Loucy (cell line): Measurements from ENCODE around the gene STXBP5.
A peak's percentile ranks its signal among the peaks of the same experiment; 100 is the strongest.

Source experiments
- H2AFZ ChIP-seq: fragments of 200-600 bp; sonication (generic); 2 replicates; pipeline ENCODE4 v1.6.0; 2016; ENCODE audit warnings: antibody characterized with exemption, mild to moderate bottlenecking, low read length, moderate library complexity
- H3F3A ChIP-seq: fragments of 200-600 bp; 2 replicates; pipeline ENCODE4 v1.6.0; 2016; ENCODE audit warnings: antibody characterized with exemption, low read depth, mild to moderate bottlenecking
- H3K27me3 ChIP-seq: fragments of 200-600 bp; sonication (generic); 2 replicates; pipeline ENCODE4 v1.6.1; 2014; ENCODE audit warnings: low read length, mild to moderate bottlenecking; ENCODE audit not compliant: insufficient read depth, poor library complexity, severe bottlenecking
- H3K36me3 ChIP-seq: fragments of 200-600 bp; sonication (generic); 2 replicates; pipeline ENCODE4 v1.6.1; 2016; ENCODE audit warnings: low read length; ENCODE audit not compliant: insufficient read depth
- H3K4me1 ChIP-seq: fragments of 200-600 bp; sonication (generic); 2 replicates; pipeline ENCODE4 v1.5.1; 2014; ENCODE audit warnings: low read length, mild to moderate bottlenecking; ENCODE audit not compliant: insufficient read depth, poor library complexity, severe bottlenecking
- H3K4me2 ChIP-seq: fragments of 200-600 bp; sonication (generic); 2 replicates; pipeline ENCODE4 v1.6.0; 2014; ENCODE audit warnings: antibody characterized with exemption, low read length, low read depth, mild to moderate bottlenecking; ENCODE audit not compliant: poor library complexity, severe bottlenecking
- H3K4me3 ChIP-seq: fragments of 200-600 bp; sonication (generic); 2 replicates; pipeline ENCODE4 v1.5.1; 2014; ENCODE audit warnings: low read length, mild to moderate bottlenecking, mixed read lengths; ENCODE audit not compliant: poor library complexity, severe bottlenecking
- H3K79me2 ChIP-seq: fragments of 200-600 bp; sonication (generic); 2 replicates; pipeline ENCODE4 v1.6.1; 2014; ENCODE audit warnings: low read length; ENCODE audit not compliant: insufficient read depth
- H3K9ac ChIP-seq: fragments of 200-600 bp; sonication (generic); 2 replicates; pipeline ENCODE4 v1.6.0; 2014; ENCODE audit warnings: mild to moderate bottlenecking, low read depth, low read length, moderate library complexity; ENCODE audit not compliant: poor library complexity, severe bottlenecking
- H3K9me2 ChIP-seq: fragments of 200-600 bp; sonication (generic); replicated peaks from 2 replicates; pipeline ENCODE4 v1.6.1; 2016; ENCODE audit warnings: low read depth, low read length, mixed read lengths
- H3K9me3 ChIP-seq: fragments of 200-600 bp; sonication (generic); 2 replicates; pipeline ENCODE4 v1.6.1; 2014; ENCODE audit warnings: mild to moderate bottlenecking, antibody characterized with exemption, low read length, low read depth; ENCODE audit not compliant: insufficient read depth
- H4K20me1 ChIP-seq: fragments of 200-600 bp; sonication (generic); 2 replicates; pipeline ENCODE4 v1.6.0; 2014; ENCODE audit warnings: antibody characterized with exemption, low read length, mild to moderate bottlenecking; ENCODE audit not compliant: insufficient read depth, poor library complexity, severe bottlenecking
- EZH2phosphoT487 ChIP-seq: fragments of 200-600 bp; IDR thresholded peaks from 2 replicates; pipeline ENCODE4 v1.6.1; 2018; ENCODE audit warnings: antibody characterized with exemption, mild to moderate bottlenecking, moderate library complexity, borderline replicate concordance
- TF ChIP-seq, protein P1 (sequence below): fragments of 200-600 bp; sonication (generic); conservative IDR thresholded peaks from 2 replicates; pipeline ENCODE4 v1.5.1; 2014; ENCODE audit warnings: mild to moderate bottlenecking, antibody characterized with exemption, low read length

The STXBP5 gene

DNA sequence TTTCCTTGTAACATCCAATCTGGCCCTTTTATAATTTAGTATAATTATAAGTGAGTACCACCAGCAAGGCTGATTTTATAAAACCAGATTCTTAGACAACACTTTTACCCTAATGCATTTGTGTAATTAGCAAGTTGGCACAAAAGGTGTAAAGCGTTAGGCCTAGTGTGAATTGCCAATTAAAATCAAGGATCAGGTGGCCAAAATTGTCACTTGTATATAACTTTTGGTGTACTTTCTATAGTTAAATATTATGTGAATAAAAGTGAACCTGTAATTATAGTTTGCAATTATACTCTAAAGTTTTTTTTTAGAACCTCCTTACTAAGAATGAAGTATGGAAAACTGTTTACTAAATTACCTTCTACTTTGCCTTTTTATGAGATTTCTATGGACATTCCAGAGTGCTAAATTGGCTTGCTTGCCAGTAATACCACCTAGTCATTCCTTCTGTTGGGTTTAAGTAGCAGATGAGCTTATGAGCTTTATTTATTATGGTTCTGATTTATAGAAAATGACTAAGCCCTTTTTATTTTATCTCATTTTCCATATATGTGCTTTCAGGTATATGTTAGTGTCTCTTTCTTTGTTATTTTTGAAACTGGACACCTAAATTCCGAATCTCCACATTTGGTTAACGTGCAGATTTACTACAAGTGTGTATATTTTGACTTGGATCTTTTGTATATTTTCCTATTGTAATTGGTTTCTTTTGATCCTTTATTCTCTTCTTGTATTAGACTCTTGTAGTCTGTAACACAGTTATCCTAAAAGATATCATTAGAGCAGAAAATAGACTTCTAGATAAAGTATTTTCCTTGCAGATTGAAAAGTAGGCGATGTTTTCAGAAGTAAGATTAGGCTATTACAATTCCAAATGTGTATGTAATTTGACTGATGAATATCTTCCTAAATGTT is 3.9 kb downstream of the STXBP5 start:
- Histone ChIP-seq H3K79me2 (peaks cover 54% of the 10 kb centered on the region), H4K20me1 (peaks cover 38% of the 10 kb centered on the region), H3K4me1 (peaks cover 59% of the 10 kb centered on the region), H3K9me2 (no peaks in the 10 kb centered on the region), H3K4me2 (peak overlapping the region; percentile 82), H3K36me3 (no peaks in the 10 kb centered on the region), H3K27me3 (no peaks in the 10 kb centered on the region), H3K9me3 (no peaks in the 10 kb centered on the region), H2AFZ (no peak overlapping the region), H3K4me3 (peak overlapping the region; percentile 78), H3F3A (no peaks in the 10 kb centered on the region), H3K9ac (peak overlapping the region; percentile 15)
- TF ChIP-seq, protein P1, sequence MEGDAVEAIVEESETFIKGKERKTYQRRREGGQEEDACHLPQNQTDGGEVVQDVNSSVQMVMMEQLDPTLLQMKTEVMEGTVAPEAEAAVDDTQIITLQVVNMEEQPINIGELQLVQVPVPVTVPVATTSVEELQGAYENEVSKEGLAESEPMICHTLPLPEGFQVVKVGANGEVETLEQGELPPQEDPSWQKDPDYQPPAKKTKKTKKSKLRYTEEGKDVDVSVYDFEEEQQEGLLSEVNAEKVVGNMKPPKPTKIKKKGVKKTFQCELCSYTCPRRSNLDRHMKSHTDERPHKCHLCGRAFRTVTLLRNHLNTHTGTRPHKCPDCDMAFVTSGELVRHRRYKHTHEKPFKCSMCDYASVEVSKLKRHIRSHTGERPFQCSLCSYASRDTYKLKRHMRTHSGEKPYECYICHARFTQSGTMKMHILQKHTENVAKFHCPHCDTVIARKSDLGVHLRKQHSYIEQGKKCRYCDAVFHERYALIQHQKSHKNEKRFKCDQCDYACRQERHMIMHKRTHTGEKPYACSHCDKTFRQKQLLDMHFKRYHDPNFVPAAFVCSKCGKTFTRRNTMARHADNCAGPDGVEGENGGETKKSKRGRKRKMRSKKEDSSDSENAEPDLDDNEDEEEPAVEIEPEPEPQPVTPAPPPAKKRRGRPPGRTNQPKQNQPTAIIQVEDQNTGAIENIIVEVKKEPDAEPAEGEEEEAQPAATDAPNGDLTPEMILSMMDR, result no peak
- no peak for TF ChIP-seq EZH2phosphoT487

DNA sequence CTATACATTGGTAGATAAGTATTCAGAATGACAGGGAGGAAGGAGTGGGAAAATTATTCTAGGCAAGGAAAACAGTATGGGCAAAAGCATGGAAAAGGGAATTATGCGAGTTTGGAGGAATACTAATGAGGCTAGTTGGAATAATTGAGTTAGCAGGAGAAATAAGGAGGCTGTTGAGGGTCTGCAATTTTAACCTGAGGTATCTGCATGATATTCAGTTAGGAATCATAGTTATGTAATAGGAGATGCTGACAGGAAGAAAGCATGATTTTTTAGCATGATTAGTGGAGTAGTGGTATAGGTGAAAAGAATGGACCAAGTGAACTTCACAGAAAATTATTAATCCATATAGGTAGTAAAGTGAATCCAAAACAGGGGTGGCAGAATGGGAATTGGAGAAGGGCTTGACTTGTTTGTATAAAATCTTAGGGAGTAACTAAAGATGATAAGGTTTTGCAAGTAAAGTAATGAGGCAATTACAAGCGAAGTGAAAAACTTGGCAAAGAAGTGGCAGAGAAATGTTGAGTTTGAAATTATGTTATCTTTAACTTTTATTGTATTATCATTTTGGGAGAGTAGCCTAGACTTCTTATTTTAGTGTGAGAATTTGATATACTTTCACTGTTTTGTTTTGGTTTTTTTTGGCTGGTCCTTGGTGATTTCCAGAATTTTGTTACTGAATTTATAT is 5.7 kb downstream of the STXBP5 start:
- peak overlapping the region; percentile 78 for H3K4me3 ChIP-seq
- H3K9me3 ChIP-seq, result no peaks in the 10 kb centered on the region
- H3K36me3 ChIP-seq, result no peaks in the 10 kb centered on the region
- no peaks in the 10 kb centered on the region for H3K27me3 ChIP-seq
- H3K4me2 ChIP-seq, result peak overlapping the region; percentile 82
- H3K9me2 ChIP-seq, result no peaks in the 10 kb centered on the region
- peaks cover 75% of the 10 kb centered on the region for H3K4me1 ChIP-seq
- H4K20me1 ChIP-seq, result peaks cover 33% of the 10 kb centered on the region
- H3K9ac ChIP-seq, result no peak overlapping the region
- H2AFZ ChIP-seq, result no peak overlapping the region
- TF ChIP-seq, protein P1, result no peak
- no peaks in the 10 kb centered on the region for H3F3A ChIP-seq
- peaks cover 47% of the 10 kb centered on the region for H3K79me2 ChIP-seq

DNA sequence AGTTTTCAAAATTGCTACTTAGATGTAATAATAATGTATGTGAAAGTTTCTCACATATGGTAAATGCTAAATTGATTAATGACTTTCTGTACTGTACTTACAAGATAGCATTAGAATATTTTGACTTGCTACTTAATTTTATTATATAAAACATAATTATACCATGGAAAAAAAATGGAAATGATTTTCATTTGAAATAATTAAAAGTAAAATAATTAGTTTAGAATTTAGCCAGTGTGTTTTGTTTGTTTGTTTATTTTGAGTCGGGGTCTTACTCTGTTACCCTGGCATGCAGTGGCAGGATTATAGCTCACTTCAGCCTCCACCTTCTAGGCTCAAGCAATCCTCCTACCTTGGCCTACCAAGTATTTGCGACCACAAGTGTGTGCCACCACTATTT is 7.1 kb downstream of the STXBP5 start:
- Histone ChIP-seq H3K4me1 (peaks cover 66% of the 10 kb centered on the region), H3K4me2 (no peak overlapping the region), H3K4me3 (no peak overlapping the region), H3K27me3 (no peaks in the 10 kb centered on the region), H3K9me3 (no peaks in the 10 kb centered on the region), H3K36me3 (no peaks in the 10 kb centered on the region), H3K9ac (no peak overlapping the region), H3K79me2 (peaks cover 33% of the 10 kb centered on the region), H3K9me2 (no peaks in the 10 kb centered on the region), H3F3A (no peaks in the 10 kb centered on the region), H2AFZ (no peak overlapping the region), H4K20me1 (peaks cover 24% of the 10 kb centered on the region)
- TF ChIP-seq, protein P1, result no peak
- no peak for TF ChIP-seq EZH2phosphoT487
